ENCODE data around the gene LRRC17.

Gene LRRC17

GRCh38 chr7:102912742-102913141 is at the start of gene LRRC17:
TSS of gene LRRC17 (plus strand) at chr7:102913000. CDS start at chr7:102933914, 20,914 bp downstream.
- DNase-seq, result peak; percentile 50

GRCh38 chr7:102864958-102865357 is 47.8 kb upstream of the LRRC17 start:
- no peak for DNase-seq

- DNase-seq, result no peak
These were observed 46.1 kb upstream of the LRRC17 start for GRCh38 chr7:102866535-102867215.

GRCh38 chr7:102869195-102869594 is 43.6 kb upstream of the LRRC17 start:
- DNase-seq, result no peak

- DNase-seq, result no peak
These were observed 40.3 kb upstream of the LRRC17 start for GRCh38 chr7:102872460-102872859.

- no peak for DNase-seq
These were observed 39.2 kb upstream of the LRRC17 start for GRCh38 chr7:102873470-102874165.

- DNase-seq, result no peak
These were observed 38.5 kb upstream of the LRRC17 start for GRCh38 chr7:102874166-102874829.

GRCh38 chr7:102874966-102875365 is 37.8 kb upstream of the LRRC17 start:
- no peak for DNase-seq

- DNase-seq, result no peak
These were observed 37.0 kb upstream of the LRRC17 start for GRCh38 chr7:102875700-102876295.

- no peak for DNase-seq
These were observed 29.5 kb upstream of the LRRC17 start for GRCh38 chr7:102883098-102883860.

- DNase-seq, result no peak
These were observed 24.1 kb upstream of the LRRC17 start for GRCh38 chr7:102888561-102889233.

GRCh38 chr7:102889851-102890250 is 22.9 kb upstream of the LRRC17 start:
- no peak for DNase-seq

- DNase-seq, result no peak
These were observed 22.4 kb upstream of the LRRC17 start for GRCh38 chr7:102890292-102890970.

GRCh38 chr7:102890971-102891692 is 21.7 kb upstream of the LRRC17 start:
- DNase-seq, result no peak

- no peak for DNase-seq
These were observed 21.0 kb upstream of the LRRC17 start for GRCh38 chr7:102891693-102892261.

- no peak for DNase-seq
These were observed 20.0 kb upstream of the LRRC17 start for GRCh38 chr7:102892631-102893278.

- DNase-seq, result no peak
These were observed 17.2 kb upstream of the LRRC17 start for GRCh38 chr7:102895602-102896001.

GRCh38 chr7:102896585-102896984 is 16.2 kb upstream of the LRRC17 start:
- DNase-seq, result no peak

GRCh38 chr7:102897211-102897631 is 15.6 kb upstream of the LRRC17 start:
- no peak for DNase-seq

Data from NCI-H345 (cell line).